Kidney (tissue), 14 donors: ENCODE data around the gene C1QTNF8. TPM values are rescaled to one million over a fixed set of nuclear protein-coding genes. Genes with fewer than 3 reads are reported as not detected.

Experiments used
- DNase-seq, 5 donors: peaks; one replicate each; pipeline ENCODE4 v3.0.0-alpha.2; 2013 to 2020
- FAIRE-seq: peaks from 2 replicates; lab custom pipeline; 2012; peaks lifted over from hg19 to GRCh38; lab: Jason Lieb, UNC
- H3K27ac ChIP-seq, 2 donors: one replicate each; pipeline ENCODE4 v1.7.0; 2013; ENCODE audit warnings: low read depth in 2 of 2, low read length in 2 of 2, inconsistent platforms in 1 of 2
- H3K27me3 ChIP-seq: one replicate; pipeline ENCODE4 v1.7.1; 2013; ENCODE audit warnings: low read length, inconsistent platforms; ENCODE audit not compliant: control insufficient read depth, insufficient read depth
- H3K36me3 ChIP-seq, 3 donors: one replicate each; pipeline versions ENCODE4 v1.7.0 to v1.7.1; 2013; ENCODE audit warnings: low read length in 3 of 3, control low read depth in 1 of 3, inconsistent platforms in 1 of 3; ENCODE audit not compliant: insufficient read depth in 3 of 3, control insufficient read depth in 2 of 3
- H3K4me1 ChIP-seq, 3 donors: one replicate each; pipeline versions ENCODE4 v1.7.0 to v1.7.1; 2013; ENCODE audit warnings: low read length in 3 of 3, inconsistent platforms in 1 of 3, low read depth in 1 of 3; ENCODE audit not compliant: control insufficient read depth in 2 of 3, insufficient read depth in 2 of 3
- H3K4me3 ChIP-seq, 3 donors: one replicate each; pipeline versions ENCODE4 v1.7.0 to v1.8.1; 2013; ENCODE audit warnings: low read length in 3 of 3, control low read depth in 1 of 3, inconsistent platforms in 1 of 3
- H3K9ac ChIP-seq, 3 donors: one replicate each; pipeline versions ENCODE4 v1.7.0 to v1.7.1; 2013; ENCODE audit warnings: low read length in 3 of 3, control low read depth in 1 of 3, inconsistent platforms in 1 of 3
- H3K9me3 ChIP-seq, 3 donors: one replicate each; pipeline versions ENCODE4 v1.7.0 to v1.7.1; 2013; ENCODE audit warnings: low read length in 3 of 3, control low read depth in 1 of 3, inconsistent platforms in 1 of 3; ENCODE audit not compliant: control insufficient read depth in 2 of 3, insufficient read depth in 1 of 3
- intact Hi-C: fragments of 100-400 bp; cut with DNase I; formaldehyde crosslinking; loops from one replicate; pipeline ENCODE4 v1.11.1; 2022
- polyA plus RNA-seq: library from polyadenylated mRNA; stranded (reverse); fragments of 350-450 nt; fragmentation: Illumina TruSeq; extraction: RNeasy Lipid Tissue Mini Kit (QIAGEN cat#74804); gene quantifications from one replicate; pipeline ENCODE4 v1.2.3, GENCODE V29; 2014; ENCODE audit warnings: low read depth, low replicate concordance; ENCODE audit not compliant: insufficient read depth
- total RNA-seq: library from RNA; stranded (reverse); fragmentation: NEBNext Ultra II Directional; extraction: Animal tissue kit (Norgen Biotek cat#: 25700); gene quantifications from one replicate; pipeline ENCODE4 v1.2.1, GENCODE V29; 2021
- TF ChIP-seq, protein P1 (sequence below): IDR thresholded peaks from 3 replicates; pipeline ENCODE4 v1.5.1; 2012; ENCODE audit warnings: mild to moderate bottlenecking, moderate library complexity, borderline replicate concordance; ENCODE audit not compliant: insufficient read depth; ENCODE audit errors: extremely low read depth
- donor health status: control.
- donor health status: control.
- donor health status: control.
- donor health status: control.
- donor health status: control.
- donor health status: DM: yes; HTN: yes; CAD: no.
- donor health status: Normal renal cell carcinoma (clear cell type).

Gene C1QTNF8
- total and polyA plus RNA-seq, 2 donors from 2014 or later, result not detected

DNA sequence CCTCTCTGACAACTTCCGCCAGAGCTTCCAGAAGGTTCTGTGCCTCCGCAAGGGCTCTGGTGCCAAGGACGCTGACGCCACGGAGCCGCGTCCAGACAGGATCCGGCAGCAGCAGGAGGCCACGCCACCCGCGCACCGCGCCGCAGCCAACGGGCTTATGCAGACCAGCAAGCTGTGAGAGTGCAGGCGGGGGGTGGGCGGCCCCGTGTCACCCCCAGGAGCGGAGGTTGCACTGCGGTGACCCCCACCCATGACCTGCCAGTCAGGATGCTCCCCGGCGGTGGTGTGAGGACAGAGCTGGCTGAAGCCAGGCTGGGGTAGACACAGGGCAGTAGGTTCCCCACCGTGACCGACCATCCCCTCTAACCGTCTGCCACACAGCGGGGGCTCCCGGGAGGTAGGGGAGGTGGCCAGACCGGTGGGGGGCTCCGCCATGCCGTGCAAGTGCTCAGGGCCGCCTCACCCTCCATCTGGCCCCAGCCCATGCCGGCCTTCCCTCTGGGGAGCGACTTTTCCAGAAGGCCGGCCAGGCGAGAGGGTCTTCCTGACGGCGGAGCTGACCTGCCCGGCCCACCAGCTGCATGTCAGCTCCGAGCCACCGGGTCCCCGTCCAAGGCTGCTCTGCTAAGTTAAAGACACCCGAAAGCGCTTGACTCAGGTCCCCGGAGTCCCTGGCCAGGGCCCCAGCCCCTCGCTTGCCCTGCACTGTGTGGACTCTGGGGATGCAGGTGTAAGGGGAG, 16.1 kb downstream of the C1QTNF8 start:
- peaks cover 0 to 6% (median 0%) of the 10 kb centered on the region in 3 donors for H3K4me1 ChIP-seq
- TF ChIP-seq, protein P1, sequence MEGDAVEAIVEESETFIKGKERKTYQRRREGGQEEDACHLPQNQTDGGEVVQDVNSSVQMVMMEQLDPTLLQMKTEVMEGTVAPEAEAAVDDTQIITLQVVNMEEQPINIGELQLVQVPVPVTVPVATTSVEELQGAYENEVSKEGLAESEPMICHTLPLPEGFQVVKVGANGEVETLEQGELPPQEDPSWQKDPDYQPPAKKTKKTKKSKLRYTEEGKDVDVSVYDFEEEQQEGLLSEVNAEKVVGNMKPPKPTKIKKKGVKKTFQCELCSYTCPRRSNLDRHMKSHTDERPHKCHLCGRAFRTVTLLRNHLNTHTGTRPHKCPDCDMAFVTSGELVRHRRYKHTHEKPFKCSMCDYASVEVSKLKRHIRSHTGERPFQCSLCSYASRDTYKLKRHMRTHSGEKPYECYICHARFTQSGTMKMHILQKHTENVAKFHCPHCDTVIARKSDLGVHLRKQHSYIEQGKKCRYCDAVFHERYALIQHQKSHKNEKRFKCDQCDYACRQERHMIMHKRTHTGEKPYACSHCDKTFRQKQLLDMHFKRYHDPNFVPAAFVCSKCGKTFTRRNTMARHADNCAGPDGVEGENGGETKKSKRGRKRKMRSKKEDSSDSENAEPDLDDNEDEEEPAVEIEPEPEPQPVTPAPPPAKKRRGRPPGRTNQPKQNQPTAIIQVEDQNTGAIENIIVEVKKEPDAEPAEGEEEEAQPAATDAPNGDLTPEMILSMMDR, result no peak
- intact Hi-C loops, result no loop called here
- DNase-seq (no peak), FAIRE-seq (no peak)
- no peak overlapping the region for H3K4me3 ChIP-seq
- no peaks in the 10 kb centered on the region for H3K36me3 ChIP-seq
- H3K27ac ChIP-seq, result no peak overlapping the region
- H3K9me3 ChIP-seq, result peaks cover 0 to 5% (median 2%) of the 10 kb centered on the region in 3 donors
- H3K9ac ChIP-seq, result no peak overlapping the region
- H3K27me3 ChIP-seq, result no peaks in the 10 kb centered on the region

DNA sequence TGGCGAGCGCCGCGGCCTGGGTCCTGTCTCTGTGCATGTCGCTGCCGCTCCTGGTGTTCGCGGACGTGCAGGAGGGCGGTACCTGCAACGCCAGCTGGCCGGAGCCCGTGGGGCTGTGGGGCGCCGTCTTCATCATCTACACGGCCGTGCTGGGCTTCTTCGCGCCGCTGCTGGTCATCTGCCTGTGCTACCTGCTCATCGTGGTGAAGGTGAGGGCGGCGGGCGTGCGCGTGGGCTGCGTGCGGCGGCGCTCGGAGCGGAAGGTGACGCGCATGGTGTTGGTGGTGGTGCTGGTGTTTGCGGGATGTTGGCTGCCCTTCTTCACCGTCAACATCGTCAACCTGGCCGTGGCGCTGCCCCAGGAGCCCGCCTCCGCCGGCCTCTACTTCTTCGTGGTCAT, 16.7 kb downstream of the C1QTNF8 start:
- H3K9me3 ChIP-seq, result no peaks in the 10 kb centered on the region
- intact Hi-C loops, result no loop called here
- H3K27me3 ChIP-seq, result no peaks in the 10 kb centered on the region
- no peak overlapping the region for H3K9ac ChIP-seq
- TF ChIP-seq, protein P1, result no peak
- no peak overlapping the region for H3K27ac ChIP-seq
- no peak for DNase-seq
- H3K4me1 ChIP-seq, result peaks cover 0 to 6% (median 0%) of the 10 kb centered on the region in 3 donors
- H3K4me3 ChIP-seq, result no peak overlapping the region
- FAIRE-seq, result no peak
- no peaks in the 10 kb centered on the region for H3K36me3 ChIP-seq

DNA sequence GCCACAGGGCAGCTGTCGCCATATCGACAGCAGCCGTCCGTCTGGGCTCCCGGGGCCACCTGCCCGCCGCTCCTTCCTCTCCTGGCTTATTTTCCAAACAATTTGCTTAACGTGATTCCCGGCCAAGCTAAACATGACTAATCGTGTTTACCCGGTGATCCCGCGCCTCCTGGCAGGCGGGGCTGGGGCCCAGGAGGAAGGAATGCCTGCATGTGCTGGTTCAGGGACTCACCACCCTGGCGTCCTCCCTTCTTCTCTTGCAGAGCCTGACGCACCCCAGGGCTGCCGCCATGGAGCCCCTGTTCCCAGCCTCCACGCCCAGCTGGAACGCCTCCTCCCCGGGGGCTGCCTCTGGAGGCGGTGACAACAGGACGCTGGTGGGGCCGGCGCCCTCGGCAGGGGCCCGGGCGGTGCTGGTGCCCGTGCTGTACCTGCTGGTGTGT, 17.4 kb downstream of the C1QTNF8 start:
- Histone ChIP-seq H3K9me3 (no peaks in the 10 kb centered on the region), H3K36me3 (no peaks in the 10 kb centered on the region), H3K9ac (no peak overlapping the region), H3K27me3 (no peaks in the 10 kb centered on the region), H3K27ac (no peak overlapping the region), H3K4me1 (peaks cover 0 to 6% (median 0%) of the 10 kb centered on the region in 3 donors), H3K4me3 (no peak overlapping the region)
- TF ChIP-seq, protein P1, result no peak
- FAIRE-seq (no peak), DNase-seq (peak in 4 of 5 donors; percentile 77 to 92 (median 84))
- intact Hi-C loops, result no loop called here
